ENCODE results near the gene SRRM3. TPM values are rescaled to one million over a fixed set of nuclear protein-coding genes. Genes with fewer than 3 reads are reported as not detected.

The SRRM3 gene
- polyA plus RNA-seq, 1 donor from 2014 or later = 34.9 TPM

DNA sequence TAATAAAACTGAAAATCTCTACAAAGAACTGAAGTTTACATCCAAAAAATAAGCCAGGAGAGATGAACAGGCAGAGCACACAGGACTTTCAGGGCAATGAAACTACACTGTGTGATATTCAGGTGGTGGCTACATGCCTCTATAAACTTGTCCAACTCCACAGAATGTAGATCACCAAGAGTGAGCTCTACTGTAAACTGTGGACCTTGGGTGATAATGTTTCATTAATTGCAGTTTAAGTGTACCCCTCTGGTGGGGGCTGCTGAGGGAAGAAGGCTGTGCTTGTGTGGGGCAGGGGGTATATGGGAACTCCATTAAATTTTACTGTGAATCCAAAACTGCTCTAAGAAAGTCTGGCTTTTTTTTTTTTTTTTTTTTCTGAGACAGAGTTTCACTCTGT is 134.4 kb downstream of the SRRM3 start:
- H3K36me3 ChIP-seq (ENCODE audit: insufficient read depth, low read length) = no peaks in the 10 kb centered on the region
- no peak overlapping the region for H3K27ac ChIP-seq (ENCODE audit: low read length)
- no peak overlapping the region for H2AFZ ChIP-seq (ENCODE audit: low read depth, low read length)
- no peaks in the 10 kb centered on the region for H3K27me3 ChIP-seq (ENCODE audit: insufficient read depth, low read depth, low read length)
- no peaks in the 10 kb centered on the region for H3K9me2 ChIP-seq (ENCODE audit: insufficient read depth, low read length)
- no peaks in the 10 kb centered on the region for H3K9me3 ChIP-seq (ENCODE audit: low read length)
- TF ChIP-seq EP300 (conservative IDR thresholded peaks at IDR 0.05; ENCODE audit: poor library complexity, severe bottlenecking) (no peak), RAD21 (conservative IDR thresholded peaks at IDR 0.05) (no peak), POLR2AphosphoS5 (IDR thresholded peaks at IDR 0.05) (no peak), SMC3 (conservative IDR thresholded peaks at IDR 0.05; ENCODE audit: poor library complexity) (no peak), EZH2 (IDR thresholded peaks at IDR 0.05; ENCODE audit: borderline replicate concordance, insufficient read depth, low read length, poor library complexity, severe bottlenecking) (no peak), MXI1 (conservative IDR thresholded peaks at IDR 0.05; ENCODE audit: poor library complexity, severe bottlenecking) (no peak), TAF1 (IDR thresholded peaks at IDR 0.05; ENCODE audit: low read depth) (no peak)
- TF ChIP-seq, protein P1, sequence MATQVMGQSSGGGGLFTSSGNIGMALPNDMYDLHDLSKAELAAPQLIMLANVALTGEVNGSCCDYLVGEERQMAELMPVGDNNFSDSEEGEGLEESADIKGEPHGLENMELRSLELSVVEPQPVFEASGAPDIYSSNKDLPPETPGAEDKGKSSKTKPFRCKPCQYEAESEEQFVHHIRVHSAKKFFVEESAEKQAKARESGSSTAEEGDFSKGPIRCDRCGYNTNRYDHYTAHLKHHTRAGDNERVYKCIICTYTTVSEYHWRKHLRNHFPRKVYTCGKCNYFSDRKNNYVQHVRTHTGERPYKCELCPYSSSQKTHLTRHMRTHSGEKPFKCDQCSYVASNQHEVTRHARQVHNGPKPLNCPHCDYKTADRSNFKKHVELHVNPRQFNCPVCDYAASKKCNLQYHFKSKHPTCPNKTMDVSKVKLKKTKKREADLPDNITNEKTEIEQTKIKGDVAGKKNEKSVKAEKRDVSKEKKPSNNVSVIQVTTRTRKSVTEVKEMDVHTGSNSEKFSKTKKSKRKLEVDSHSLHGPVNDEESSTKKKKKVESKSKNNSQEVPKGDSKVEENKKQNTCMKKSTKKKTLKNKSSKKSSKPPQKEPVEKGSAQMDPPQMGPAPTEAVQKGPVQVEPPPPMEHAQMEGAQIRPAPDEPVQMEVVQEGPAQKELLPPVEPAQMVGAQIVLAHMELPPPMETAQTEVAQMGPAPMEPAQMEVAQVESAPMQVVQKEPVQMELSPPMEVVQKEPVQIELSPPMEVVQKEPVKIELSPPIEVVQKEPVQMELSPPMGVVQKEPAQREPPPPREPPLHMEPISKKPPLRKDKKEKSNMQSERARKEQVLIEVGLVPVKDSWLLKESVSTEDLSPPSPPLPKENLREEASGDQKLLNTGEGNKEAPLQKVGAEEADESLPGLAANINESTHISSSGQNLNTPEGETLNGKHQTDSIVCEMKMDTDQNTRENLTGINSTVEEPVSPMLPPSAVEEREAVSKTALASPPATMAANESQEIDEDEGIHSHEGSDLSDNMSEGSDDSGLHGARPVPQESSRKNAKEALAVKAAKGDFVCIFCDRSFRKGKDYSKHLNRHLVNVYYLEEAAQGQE (IDR thresholded peaks at IDR 0.05; ENCODE audit: borderline replicate concordance) = no peak
- TF ChIP-seq, protein P2, sequence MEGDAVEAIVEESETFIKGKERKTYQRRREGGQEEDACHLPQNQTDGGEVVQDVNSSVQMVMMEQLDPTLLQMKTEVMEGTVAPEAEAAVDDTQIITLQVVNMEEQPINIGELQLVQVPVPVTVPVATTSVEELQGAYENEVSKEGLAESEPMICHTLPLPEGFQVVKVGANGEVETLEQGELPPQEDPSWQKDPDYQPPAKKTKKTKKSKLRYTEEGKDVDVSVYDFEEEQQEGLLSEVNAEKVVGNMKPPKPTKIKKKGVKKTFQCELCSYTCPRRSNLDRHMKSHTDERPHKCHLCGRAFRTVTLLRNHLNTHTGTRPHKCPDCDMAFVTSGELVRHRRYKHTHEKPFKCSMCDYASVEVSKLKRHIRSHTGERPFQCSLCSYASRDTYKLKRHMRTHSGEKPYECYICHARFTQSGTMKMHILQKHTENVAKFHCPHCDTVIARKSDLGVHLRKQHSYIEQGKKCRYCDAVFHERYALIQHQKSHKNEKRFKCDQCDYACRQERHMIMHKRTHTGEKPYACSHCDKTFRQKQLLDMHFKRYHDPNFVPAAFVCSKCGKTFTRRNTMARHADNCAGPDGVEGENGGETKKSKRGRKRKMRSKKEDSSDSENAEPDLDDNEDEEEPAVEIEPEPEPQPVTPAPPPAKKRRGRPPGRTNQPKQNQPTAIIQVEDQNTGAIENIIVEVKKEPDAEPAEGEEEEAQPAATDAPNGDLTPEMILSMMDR (IDR thresholded peaks at IDR 0.05; ENCODE audit: poor library complexity, severe bottlenecking) = no peak
- peaks cover 70% of the 10 kb centered on the region for H4K20me1 ChIP-seq (ENCODE audit: insufficient read depth)
- no peak overlapping the region for H3K9ac ChIP-seq (ENCODE audit: low read length)
- no peak overlapping the region for H3K4me2 ChIP-seq (ENCODE audit: low read length)
- no peaks in the 10 kb centered on the region for H3F3A ChIP-seq (ENCODE audit: insufficient read depth, low read length, poor library complexity, severe bottlenecking)
- peaks cover 95% of the 10 kb centered on the region for H3K79me2 ChIP-seq (replicated peaks; ENCODE audit: insufficient read depth, low read length)
- H3K4me3 ChIP-seq (ENCODE audit: low read length) = no peak overlapping the region

Other genes starting within 250 kb of the SRRM3 start
- gene TMEM120A, start 207.3 kb upstream of the SRRM3 start, polyA plus RNA-seq = 39.1 and 50.4 TPM in 2 replicates
- 59.9 and 62.0 TPM in 2 replicates for gene STYXL1, start 153.9 kb upstream of the SRRM3 start, polyA plus RNA-seq
- gene MDH2, start 153.8 kb upstream of the SRRM3 start, polyA plus RNA-seq = 55.3 and 60.5 TPM in 2 replicates
- gene HSPB1, start 100.8 kb downstream of the SRRM3 start, polyA plus RNA-seq = 1.4 and 1.8 TPM in 2 replicates
- gene YWHAG, start 157.1 kb downstream of the SRRM3 start, polyA plus RNA-seq = 276 and 284 TPM in 2 replicates
- 2.5 TPM in 1 of 2 replicates, not detected in the other for gene SSC4D, start 207.8 kb downstream of the SRRM3 start, polyA plus RNA-seq
- not detected in 2 replicates for gene ZP3, start 223.1 kb downstream of the SRRM3 start, polyA plus RNA-seq

Data from neural cell (in vitro differentiated cells).